Measurements from ENCODE around the gene UBE2H.

Gene UBE2H

GRCh38 chr7:129859183-129859582 lies 93.6 kb downstream of the UBE2H start:
- DNase-seq (ENCODE audit: low read depth, low spot score): no peak
- Histone ChIP-seq H3K4me1 (ENCODE audit: insufficient read depth, insufficient read length) (no peaks in the 10 kb centered on the region), H3K4me3 (ENCODE audit: insufficient read length, low read depth) (no peak overlapping the region), H3K9ac (ENCODE audit: insufficient read length, low read depth) (no peak overlapping the region), H3K27me3 (ENCODE audit: insufficient read depth, insufficient read length) (no peaks in the 10 kb centered on the region), H3K9me3 (ENCODE audit: insufficient read depth, low read length) (no peaks in the 10 kb centered on the region), H3K36me3 (ENCODE audit: insufficient read depth, insufficient read length, low read length) (peaks cover 17% of the 10 kb centered on the region)
- TF ChIP-seq SUZ12 (IDR thresholded peaks at IDR 0.05; ENCODE audit: extremely low read depth, insufficient read depth, insufficient read length) (no peak), YY1 (IDR thresholded peaks at IDR 0.05; ENCODE audit: insufficient read depth, insufficient read length) (no peak), ZNF274 (IDR thresholded peaks at IDR 0.05; ENCODE audit: low read depth, low read length) (no peak)

- Histone ChIP-seq H3K36me3 (ENCODE audit: insufficient read depth, insufficient read length, low read length) (peaks cover 17% of the 10 kb centered on the region), H3K9ac (ENCODE audit: insufficient read length, low read depth) (no peak overlapping the region)
- no peak for TF ChIP-seq YY1 (IDR thresholded peaks at IDR 0.05; ENCODE audit: insufficient read depth, insufficient read length)
- TF ChIP-seq SUZ12 (IDR thresholded peaks at IDR 0.05; ENCODE audit: extremely low read depth, insufficient read depth, insufficient read length): no peak
- TF ChIP-seq ZNF274 (IDR thresholded peaks at IDR 0.05; ENCODE audit: low read depth, low read length): no peak
These were observed 94.3 kb downstream of the UBE2H start for GRCh38 chr7:129858490-129858889.

GRCh38 chr7:129857313-129857712 lies 95.4 kb downstream of the UBE2H start:
- H3K27me3 ChIP-seq (ENCODE audit: insufficient read depth, insufficient read length): no peaks in the 10 kb centered on the region
- DNase-seq (ENCODE audit: low read depth, low spot score): no peak
- no peaks in the 10 kb centered on the region for H3K9me3 ChIP-seq (ENCODE audit: insufficient read depth, low read length)
- no peaks in the 10 kb centered on the region for H3K4me1 ChIP-seq (ENCODE audit: insufficient read depth, insufficient read length)
- TF ChIP-seq ZNF274 (IDR thresholded peaks at IDR 0.05; ENCODE audit: low read depth, low read length) (no peak), YY1 (IDR thresholded peaks at IDR 0.05; ENCODE audit: insufficient read depth, insufficient read length) (no peak), SUZ12 (IDR thresholded peaks at IDR 0.05; ENCODE audit: extremely low read depth, insufficient read depth, insufficient read length) (no peak)
- no peak overlapping the region for H3K4me3 ChIP-seq (ENCODE audit: insufficient read length, low read depth)
- peaks cover 17% of the 10 kb centered on the region for H3K36me3 ChIP-seq (ENCODE audit: insufficient read depth, insufficient read length, low read length)
- H3K9ac ChIP-seq (ENCODE audit: insufficient read length, low read depth): no peak overlapping the region

More at GRCh38 chr7:129858490-129858889, 94.3 kb downstream of the UBE2H start:
- H3K4me3 ChIP-seq (ENCODE audit: insufficient read length, low read depth): no peak overlapping the region
- no peaks in the 10 kb centered on the region for H3K27me3 ChIP-seq (ENCODE audit: insufficient read depth, insufficient read length)
- no peaks in the 10 kb centered on the region for H3K9me3 ChIP-seq (ENCODE audit: insufficient read depth, low read length)
- H3K4me1 ChIP-seq (ENCODE audit: insufficient read depth, insufficient read length): no peaks in the 10 kb centered on the region
- DNase-seq (ENCODE audit: low read depth, low spot score): no peak

GRCh38 chr7:129855935-129856717 lies 96.6 kb downstream of the UBE2H start:
- Histone ChIP-seq H3K4me3 (ENCODE audit: insufficient read length, low read depth) (no peak overlapping the region), H3K9ac (ENCODE audit: insufficient read length, low read depth) (no peak overlapping the region), H3K36me3 (ENCODE audit: insufficient read depth, insufficient read length, low read length) (peaks cover 17% of the 10 kb centered on the region), H3K4me1 (ENCODE audit: insufficient read depth, insufficient read length) (no peaks in the 10 kb centered on the region), H3K9me3 (ENCODE audit: insufficient read depth, low read length) (no peaks in the 10 kb centered on the region), H3K27me3 (ENCODE audit: insufficient read depth, insufficient read length) (no peaks in the 10 kb centered on the region)
- no peak for DNase-seq (ENCODE audit: low read depth, low spot score)
- TF ChIP-seq ZNF274 (IDR thresholded peaks at IDR 0.05; ENCODE audit: low read depth, low read length) (no peak), YY1 (IDR thresholded peaks at IDR 0.05; ENCODE audit: insufficient read depth, insufficient read length) (no peak), SUZ12 (IDR thresholded peaks at IDR 0.05; ENCODE audit: extremely low read depth, insufficient read depth, insufficient read length) (no peak)

GRCh38 chr7:129855234-129855673 lies 97.5 kb downstream of the UBE2H start:
- no peak for DNase-seq (ENCODE audit: low read depth, low spot score)
- no peaks in the 10 kb centered on the region for H3K9me3 ChIP-seq (ENCODE audit: insufficient read depth, low read length)
- TF ChIP-seq YY1 (IDR thresholded peaks at IDR 0.05; ENCODE audit: insufficient read depth, insufficient read length): no peak
- no peak for TF ChIP-seq ZNF274 (IDR thresholded peaks at IDR 0.05; ENCODE audit: low read depth, low read length)
- no peak for TF ChIP-seq SUZ12 (IDR thresholded peaks at IDR 0.05; ENCODE audit: extremely low read depth, insufficient read depth, insufficient read length)
- peaks cover 17% of the 10 kb centered on the region for H3K36me3 ChIP-seq (ENCODE audit: insufficient read depth, insufficient read length, low read length)
- no peak overlapping the region for H3K4me3 ChIP-seq (ENCODE audit: insufficient read length, low read depth)
- H3K27me3 ChIP-seq (ENCODE audit: insufficient read depth, insufficient read length): no peaks in the 10 kb centered on the region
- no peak overlapping the region for H3K9ac ChIP-seq (ENCODE audit: insufficient read length, low read depth)
- no peaks in the 10 kb centered on the region for H3K4me1 ChIP-seq (ENCODE audit: insufficient read depth, insufficient read length)

GRCh38 chr7:129854401-129854800 lies 98.4 kb downstream of the UBE2H start:
- Histone ChIP-seq H3K27me3 (ENCODE audit: insufficient read depth, insufficient read length) (no peaks in the 10 kb centered on the region), H3K4me1 (ENCODE audit: insufficient read depth, insufficient read length) (no peaks in the 10 kb centered on the region), H3K36me3 (ENCODE audit: insufficient read depth, insufficient read length, low read length) (peaks cover 17% of the 10 kb centered on the region), H3K4me3 (ENCODE audit: insufficient read length, low read depth) (no peak overlapping the region), H3K9ac (ENCODE audit: insufficient read length, low read depth) (no peak overlapping the region), H3K9me3 (ENCODE audit: insufficient read depth, low read length) (no peaks in the 10 kb centered on the region)
- no peak for DNase-seq (ENCODE audit: low read depth, low spot score)
- no peak for TF ChIP-seq ZNF274 (IDR thresholded peaks at IDR 0.05; ENCODE audit: low read depth, low read length)
- TF ChIP-seq YY1 (IDR thresholded peaks at IDR 0.05; ENCODE audit: insufficient read depth, insufficient read length): no peak
- TF ChIP-seq SUZ12 (IDR thresholded peaks at IDR 0.05; ENCODE audit: extremely low read depth, insufficient read depth, insufficient read length): no peak

- Histone ChIP-seq H3K9ac (ENCODE audit: insufficient read length, low read depth) (no peak overlapping the region), H3K4me3 (ENCODE audit: insufficient read length, low read depth) (no peak overlapping the region), H3K9me3 (ENCODE audit: insufficient read depth, low read length) (no peaks in the 10 kb centered on the region), H3K36me3 (ENCODE audit: insufficient read depth, insufficient read length, low read length) (peaks cover 17% of the 10 kb centered on the region), H3K27me3 (ENCODE audit: insufficient read depth, insufficient read length) (no peaks in the 10 kb centered on the region), H3K4me1 (ENCODE audit: insufficient read depth, insufficient read length) (no peaks in the 10 kb centered on the region)
- TF ChIP-seq SUZ12 (IDR thresholded peaks at IDR 0.05; ENCODE audit: extremely low read depth, insufficient read depth, insufficient read length): no peak
- TF ChIP-seq ZNF274 (IDR thresholded peaks at IDR 0.05; ENCODE audit: low read depth, low read length): no peak
- no peak for TF ChIP-seq YY1 (IDR thresholded peaks at IDR 0.05; ENCODE audit: insufficient read depth, insufficient read length)
- no peak for DNase-seq (ENCODE audit: low read depth, low spot score)
These were observed 99.0 kb downstream of the UBE2H start for GRCh38 chr7:129853661-129854268.

Data from NT2/D1 (cell line).